ENCODE results near the gene PRRC2C.
A peak's percentile ranks its signal among the peaks of the same experiment; 100 is the strongest.
"Not testable (repeated sequence)": the region's sequence is repeated elsewhere in the genome, so short reads cannot be mapped to it uniquely, and the experiment has no call there.

Gene PRRC2C

DNA sequence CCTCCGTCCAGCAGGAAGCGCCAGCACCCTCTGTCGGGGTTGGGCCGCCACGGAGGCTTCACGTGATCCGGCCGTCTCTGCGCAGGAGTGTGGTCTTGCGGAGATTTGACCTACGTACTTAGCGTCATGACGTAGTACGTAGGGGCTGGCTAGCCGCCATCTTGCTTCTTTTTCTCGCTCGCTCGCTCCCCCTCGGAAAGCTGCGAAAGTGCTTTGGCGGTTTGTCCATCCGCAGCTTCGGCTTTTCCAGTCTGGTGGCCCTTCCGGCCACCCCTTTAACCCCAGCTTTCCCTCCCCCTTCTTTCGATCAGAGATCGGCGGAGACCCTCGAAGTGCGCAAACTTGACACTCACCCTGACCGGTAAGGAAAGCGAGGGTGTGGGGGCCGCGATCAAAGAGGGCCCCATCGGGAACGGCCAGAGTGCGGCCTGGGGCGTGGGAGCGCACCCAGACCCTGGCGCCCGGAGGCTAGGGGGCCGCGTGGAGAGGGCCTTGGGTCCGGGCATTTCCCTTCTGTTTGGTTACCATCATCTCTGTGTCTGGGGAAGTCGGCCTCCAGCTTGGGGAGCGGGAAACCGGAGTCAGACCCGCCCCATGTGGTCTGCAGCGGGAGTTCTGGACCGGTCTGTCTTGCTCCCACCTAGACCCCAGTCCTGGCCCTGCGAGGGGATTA, at the start of gene PRRC2C:
TSS of gene PRRC2C (plus strand) at position 156 of the 673 bp plus-strand sequence. CDS start 26,559 bp downstream, outside the sequence.
- peak; percentile 96 for DNase-seq (ENCODE audit: low spot score)

DNA sequence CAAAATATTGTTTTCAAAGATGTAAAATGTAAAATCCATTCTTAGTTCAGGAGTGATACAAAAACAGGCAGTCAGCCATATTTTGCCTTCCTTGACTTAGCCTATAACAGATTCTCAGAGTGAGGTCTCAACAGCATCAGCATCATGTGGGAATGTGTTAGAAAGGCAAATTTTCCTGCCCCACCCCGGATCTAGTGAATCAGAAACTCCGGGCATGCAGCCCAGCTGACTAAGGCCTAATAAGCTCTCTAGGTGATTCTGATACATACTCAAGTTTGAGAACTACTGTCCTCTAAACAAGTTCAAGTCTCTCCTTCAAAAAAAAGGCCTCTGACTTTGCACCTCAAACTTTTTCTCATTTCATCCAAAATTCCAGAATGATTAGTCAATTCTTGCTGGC, 46.9 kb upstream of the PRRC2C start:
- DNase-seq (ENCODE audit: low spot score) = peak; percentile 82

DNA sequence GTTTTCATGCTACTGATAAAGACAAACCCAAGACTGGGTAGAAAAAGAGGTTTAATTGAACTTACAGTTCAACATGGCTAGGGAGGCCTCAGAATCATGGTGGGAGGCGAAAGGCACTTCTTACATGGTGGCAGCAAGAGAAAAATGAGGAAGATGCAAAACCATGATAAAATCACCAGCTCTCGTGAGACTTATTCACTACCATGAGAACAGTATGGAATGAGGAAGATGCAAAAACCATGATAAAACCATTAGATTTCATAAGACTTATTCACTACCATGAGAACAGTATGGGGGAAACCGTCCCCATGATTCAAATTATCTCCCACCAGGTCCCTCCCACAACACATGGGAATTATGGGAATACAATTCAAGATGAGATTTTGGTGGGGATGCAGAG, 45.1 kb upstream of the PRRC2C start:
- DNase-seq (ENCODE audit: low spot score) = not testable (repeated sequence)

DNA sequence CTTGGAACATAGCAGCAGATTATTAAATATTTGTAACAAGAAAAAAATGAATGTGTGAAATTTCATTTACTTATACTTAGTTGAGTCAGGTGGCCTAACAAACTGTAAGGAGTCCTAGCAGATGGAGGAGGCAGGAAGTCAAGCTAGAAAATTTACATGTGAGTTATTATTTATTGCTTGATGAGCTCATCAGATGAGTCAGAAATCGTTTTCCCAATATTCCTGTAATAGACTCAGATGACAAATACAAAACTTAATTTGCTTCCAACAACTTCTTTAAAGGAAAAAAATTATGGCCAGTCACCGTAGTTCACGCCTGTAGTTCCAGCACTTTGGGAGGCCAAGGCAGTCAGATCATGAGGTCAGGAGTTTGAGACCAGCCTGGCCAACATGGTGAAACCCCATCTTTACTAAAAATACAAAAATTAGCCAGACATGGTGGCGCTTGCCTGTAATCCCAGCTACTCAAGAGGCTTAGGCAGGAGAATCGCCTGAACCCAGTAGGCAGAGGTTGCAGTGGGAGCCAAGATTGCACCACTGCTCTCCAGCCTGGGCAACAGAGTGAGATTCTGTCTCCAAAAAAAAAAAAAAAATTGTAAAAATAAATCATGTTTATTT, 43.9 kb upstream of the PRRC2C start:
- peak; percentile 45 for DNase-seq (ENCODE audit: low spot score)

DNA sequence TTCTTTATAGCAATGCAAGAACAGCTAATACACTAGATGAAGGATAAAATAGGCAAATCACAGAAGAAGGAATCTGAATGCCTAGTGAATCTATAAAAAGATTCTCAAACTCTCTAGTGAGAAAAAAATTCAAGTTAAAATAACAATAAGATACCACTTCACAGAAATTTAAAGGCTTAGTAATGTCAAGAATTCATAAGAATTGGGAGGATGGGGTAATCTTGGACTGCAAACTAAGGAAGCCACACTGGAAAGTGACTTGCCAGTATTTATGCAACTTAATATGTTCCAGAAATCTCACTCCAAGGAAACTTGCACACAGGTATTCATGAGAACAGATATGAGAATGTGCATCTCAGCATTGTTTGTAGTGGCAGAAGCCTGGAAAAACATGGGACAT, 38.9 kb upstream of the PRRC2C start:
- no peak for DNase-seq (ENCODE audit: low spot score)

DNA sequence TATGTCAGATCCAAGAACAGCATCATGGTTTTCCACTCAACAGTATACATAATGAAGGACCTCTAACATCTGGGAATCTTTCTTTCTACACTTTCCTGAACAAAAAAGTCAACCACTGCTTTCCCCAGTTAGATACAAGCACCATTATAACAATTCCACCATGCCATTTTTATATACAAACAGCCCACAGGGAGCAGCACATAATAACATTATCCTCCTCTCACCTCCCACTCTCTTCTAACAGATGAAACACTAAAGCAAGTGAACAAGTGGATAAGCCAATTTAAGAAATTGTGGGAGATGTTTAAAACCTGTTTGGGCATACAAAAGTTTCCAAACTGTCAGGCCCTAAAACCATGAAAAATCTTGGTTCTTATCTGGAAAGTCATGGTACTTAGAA, 29.4 kb upstream of the PRRC2C start:
- DNase-seq (ENCODE audit: low spot score) = no peak

DNA sequence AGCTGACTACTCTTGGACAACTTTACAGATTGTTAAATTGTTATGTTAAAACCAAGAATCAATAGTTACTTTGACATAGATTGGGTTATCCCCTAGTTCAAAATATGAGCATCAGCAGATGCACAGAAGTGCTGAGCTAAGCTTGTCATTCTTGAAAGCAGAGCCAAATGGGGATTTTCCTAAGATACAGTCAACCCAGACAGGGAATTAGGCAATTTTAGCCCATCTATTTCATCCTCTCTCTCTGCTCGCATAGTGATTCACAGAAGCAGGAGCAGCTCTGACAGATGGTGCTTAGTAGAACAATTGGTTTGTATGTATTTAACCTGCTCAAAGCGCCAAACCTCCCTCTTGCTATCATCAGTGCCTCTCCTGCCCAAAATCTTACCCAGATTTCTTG, 27.9 kb upstream of the PRRC2C start:
- peak; percentile 18 for DNase-seq (ENCODE audit: low spot score)

DNA sequence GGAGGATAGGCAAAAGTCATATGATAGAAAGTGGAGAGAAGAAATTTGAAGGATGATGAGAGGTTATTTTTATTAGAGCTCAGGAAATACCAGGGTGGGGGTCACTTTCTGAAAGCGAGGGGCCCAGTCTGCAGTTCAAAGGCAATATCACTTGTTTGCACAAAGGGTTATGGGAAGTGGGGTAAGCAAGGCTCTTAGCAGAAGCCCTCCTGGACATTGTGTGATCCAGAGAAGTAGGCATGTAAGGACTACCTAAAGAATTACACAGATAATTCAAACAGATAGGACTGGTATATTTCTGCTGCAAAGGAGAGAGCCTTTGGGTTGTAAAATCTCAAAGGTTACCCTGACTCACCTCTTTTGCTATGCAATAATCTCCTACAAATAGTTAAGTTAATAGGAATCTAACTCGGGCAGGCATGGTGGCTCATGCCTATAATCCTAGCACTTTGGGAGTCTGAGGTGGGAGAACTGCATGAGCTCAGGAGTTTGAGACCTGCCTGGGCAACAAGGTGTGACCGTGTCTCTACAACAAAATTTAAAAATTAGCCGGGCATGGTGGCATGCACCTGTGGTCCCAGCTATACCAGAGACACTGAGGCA, 25.2 kb upstream of the PRRC2C start:
- no peak for DNase-seq (ENCODE audit: low spot score)

DNA sequence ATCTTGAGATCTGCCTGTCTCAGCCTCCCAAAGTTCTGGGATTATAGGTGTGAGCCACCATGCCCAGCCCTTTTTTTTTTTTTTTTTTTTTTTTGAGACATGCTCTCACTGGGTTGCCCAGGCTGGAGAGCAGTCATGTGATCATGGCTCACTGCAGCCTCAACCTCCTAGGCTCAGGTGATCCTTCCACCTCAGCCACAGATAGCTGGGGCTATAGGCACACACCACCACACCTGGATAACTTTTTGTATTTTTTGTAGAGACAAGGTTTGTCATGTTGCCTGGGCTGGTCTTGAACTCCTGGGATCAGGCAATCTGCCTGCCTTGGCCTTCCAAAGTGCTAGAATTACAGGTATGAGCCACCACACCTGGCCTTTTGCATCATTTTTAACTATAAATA, 17.7 kb upstream of the PRRC2C start:
- no peak for DNase-seq (ENCODE audit: low spot score)

DNA sequence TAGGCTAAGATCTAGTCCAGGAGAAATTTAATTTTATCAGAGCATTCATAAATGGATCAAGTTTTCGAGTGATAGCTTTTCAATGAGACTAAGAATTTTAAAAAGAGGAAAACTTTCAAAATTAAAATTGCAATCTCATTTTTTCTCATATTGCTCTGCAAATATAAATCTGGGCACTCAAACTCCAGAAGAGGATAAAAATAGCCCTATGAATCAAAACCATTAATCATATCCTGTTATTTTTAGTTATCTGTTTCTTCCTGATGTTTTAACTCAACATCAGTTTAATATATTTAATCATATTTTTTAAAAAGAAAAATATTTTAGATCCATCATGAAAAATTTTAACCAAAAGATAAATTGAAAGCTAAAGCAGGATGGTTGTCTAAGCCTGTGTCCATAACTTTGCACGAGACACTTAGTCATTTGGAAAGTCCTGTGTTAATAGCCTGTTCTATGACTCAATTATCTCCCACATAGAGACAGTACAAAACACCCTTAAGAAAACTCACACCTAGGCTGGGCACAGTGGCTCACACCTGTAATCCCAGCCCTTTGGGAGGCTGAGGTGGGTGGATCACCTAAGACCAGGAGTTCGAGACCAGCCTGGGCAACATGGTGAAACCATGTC, 17.1 kb upstream of the PRRC2C start:
- peak; percentile 51 for DNase-seq (ENCODE audit: low spot score)

DNA sequence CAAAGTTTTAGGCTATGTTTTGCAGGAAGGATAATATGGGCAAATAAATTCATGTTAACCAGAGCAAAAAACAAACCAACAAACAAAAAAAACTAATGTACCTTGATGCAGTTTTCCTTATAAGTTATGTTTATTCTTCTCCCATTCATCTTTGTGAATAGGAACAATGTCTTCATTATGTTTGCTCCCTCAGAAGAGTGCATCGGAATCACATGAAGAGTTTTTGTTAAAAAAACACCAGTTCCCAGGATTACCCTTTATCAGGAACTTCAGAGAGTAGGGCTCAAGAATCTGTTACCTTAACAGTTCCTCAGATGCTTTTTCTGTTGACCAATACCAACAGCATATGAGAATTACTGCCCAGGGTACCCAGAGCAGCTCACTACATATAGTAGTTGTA, 14.6 kb upstream of the PRRC2C start:
- DNase-seq (ENCODE audit: low spot score) = no peak

DNA sequence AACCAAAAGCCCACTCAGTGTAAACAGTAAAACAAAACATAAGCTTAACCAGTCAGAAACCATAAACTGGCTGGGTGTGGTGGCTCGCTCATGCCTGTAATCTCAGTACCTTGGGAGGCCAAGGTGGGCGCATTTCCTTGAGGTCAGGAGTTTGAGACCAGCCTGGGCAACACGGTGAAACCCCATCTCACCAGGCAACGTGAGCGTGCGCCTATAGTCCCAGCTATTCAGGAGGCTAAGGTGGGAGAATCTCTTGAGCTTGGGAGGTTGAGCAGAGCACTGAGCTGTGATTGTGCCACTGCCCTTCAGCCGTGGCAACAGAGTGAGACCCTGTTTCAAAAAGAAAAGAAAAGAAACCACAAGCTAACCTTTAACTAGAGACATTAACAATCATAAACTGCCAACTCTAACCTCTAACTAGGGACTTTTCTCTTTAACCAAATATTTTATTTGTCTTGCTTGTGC, 13.1 kb upstream of the PRRC2C start:
- DNase-seq (ENCODE audit: low spot score) = no peak

DNA sequence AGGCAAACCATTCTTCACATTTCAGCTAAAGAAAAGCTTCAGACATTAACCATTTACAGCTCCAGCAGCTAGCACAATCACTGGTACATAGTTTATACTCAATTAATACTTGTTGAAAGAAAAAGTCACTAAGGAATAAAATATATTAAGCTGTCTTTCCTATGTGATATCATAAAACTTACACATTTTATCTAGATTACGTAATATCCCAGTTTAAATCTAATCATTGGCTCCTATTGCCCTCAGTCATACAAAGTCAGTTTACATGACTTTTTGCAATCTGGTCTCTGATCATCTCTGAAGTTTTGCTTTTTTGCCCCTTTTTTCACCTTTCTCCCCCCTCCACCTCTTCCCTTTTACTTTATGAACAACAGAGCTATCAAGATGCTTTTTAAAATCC, 8.5 kb upstream of the PRRC2C start:
- DNase-seq (ENCODE audit: low spot score) = no peak

DNA sequence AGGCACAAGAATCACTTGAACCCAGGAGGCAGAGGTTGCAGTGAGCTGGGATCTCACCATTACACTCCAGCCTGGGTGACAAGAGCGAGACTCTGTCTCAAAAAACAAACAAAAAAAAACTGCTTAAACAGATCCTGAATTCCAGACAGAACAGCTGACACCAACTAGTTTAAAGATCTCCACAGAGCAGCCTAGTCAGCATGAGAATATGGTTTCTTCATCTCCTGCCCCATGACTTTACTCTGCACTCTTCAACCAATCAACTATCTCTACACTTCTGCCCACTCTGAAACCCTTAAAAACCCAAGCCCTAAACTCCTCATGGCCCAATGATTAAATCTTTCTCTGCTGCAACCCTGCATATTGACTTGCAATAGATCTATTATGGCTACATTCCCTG, 7.5 kb upstream of the PRRC2C start:
- no peak for DNase-seq (ENCODE audit: low spot score)

DNA sequence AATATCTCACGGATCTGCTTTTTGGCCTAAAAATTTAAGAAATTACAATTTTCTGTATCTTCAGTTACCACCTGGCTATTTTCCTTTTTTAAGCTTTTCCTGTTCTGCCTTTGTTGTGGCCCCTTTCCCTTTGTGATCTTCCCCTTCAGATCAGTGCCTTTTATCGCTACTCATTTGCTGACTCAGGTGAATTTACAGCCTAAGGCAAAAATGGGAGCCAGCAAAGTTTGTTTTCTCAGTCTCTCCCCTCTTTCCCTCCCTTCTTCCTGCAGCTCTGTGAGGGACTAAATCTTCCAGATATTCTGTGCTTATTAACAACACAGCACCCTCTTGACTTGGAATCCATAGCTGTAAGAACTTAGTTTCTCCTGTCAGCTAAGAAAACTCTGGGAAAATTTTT, 5.3 kb upstream of the PRRC2C start:
- no peak for DNase-seq (ENCODE audit: low spot score)

DNA sequence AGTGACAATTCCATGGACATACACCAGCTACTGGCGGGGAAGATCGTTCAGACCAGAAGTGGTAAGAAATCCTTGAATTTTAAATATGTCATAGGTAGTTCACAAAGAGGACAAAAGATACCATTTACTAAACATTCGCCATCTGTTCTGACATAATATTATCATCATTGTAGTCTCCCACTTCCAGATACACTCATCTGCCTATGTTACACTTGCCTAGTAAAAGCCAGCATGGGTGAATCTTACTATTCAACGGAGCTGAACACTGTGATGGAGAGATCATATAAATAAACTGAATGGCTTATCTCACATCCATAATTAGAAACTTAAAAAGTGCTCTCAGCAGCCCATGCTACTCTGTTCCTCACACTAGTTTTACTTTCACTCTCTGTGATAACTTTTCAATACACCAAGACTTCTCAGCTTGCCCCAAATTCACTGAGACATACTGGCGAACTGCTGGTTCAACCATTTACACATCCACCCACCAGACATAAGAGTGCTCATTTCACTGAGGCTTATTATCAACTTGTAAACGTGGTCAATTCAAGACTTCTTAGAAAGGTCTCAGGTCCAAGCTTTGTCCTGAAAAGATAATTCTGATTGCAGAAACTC, 463 bp upstream of the PRRC2C start:
- peak; percentile 13 for DNase-seq (ENCODE audit: low spot score)

DNA sequence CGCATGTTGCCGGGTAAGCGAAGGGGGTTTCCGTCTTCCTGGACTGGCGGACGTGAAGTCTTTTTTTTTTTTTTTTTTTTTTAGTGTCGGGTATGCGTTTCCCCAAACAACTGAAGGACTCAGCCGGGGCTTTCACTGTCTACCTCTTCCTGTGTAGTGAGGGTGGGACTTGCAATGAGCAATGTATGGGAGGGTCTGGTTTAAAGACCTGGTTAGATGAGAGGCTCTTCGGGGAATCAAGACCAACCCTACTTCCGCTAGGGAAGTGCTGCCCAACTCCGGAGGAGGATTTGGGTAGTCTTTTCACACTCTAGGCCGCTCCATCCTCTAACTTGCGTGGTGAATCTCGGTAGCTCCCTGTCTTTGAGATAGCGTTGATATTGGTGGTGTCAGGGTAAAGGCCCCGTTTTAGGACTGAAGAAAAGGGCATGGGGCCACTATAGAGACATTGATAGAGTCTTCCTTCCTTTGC, 754 bp downstream of the PRRC2C start:
- DNase-seq (ENCODE audit: low spot score) = peak; percentile 43

DNA sequence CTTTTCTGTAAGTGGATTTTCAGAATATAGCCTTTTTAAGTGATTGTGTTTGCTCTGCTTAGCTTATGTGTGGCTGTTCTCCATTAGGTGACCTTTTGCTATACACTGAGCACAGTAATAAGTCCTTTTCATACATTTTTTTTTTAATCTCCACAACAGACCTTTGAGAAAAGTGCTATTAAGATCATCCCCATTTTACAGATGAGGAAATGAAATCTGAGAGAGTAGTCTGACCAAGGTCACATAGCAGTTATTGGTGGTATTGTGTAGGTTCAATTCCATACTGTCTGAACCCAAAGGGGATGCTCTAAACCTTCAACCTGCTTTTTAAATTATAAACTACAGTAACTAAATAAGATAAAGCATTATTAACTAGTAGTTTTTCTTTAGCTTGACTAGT, 1.7 kb downstream of the PRRC2C start:
- DNase-seq (ENCODE audit: low spot score) = no peak

DNA sequence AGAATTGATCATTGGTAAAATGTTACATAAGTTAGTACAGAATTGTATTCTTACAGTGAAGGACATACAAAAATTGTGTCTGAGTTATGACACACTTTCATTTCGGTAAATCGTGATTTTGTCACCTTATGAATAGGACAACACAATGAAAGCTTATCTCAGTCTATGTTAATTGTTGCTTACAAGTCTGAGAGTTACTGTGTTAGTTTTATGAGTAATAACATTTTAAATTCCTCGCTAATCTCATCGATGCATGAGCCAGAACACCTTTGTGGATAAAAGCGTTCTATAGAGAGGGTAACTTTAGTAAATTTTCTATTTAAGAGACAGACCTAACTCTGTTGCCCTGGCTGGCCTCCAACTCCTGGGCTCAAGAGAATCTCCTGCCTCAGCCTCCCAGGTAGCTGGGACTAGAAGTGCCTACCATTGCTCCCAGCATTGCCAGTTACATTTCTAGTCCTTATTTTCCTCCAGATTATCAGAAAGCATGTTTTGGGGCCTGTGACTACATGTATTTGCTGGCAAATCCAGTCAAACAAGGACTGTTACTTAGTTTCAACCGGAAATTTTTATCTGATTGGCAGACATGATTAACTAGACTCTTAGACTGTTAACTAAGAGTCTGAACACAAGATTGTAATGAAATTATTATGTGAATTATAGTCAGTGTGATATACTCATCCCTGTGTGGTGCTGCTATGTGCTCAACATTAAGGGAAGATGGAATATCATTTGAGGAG, 3.0 kb downstream of the PRRC2C start:
- no peak for DNase-seq (ENCODE audit: low spot score)

DNA sequence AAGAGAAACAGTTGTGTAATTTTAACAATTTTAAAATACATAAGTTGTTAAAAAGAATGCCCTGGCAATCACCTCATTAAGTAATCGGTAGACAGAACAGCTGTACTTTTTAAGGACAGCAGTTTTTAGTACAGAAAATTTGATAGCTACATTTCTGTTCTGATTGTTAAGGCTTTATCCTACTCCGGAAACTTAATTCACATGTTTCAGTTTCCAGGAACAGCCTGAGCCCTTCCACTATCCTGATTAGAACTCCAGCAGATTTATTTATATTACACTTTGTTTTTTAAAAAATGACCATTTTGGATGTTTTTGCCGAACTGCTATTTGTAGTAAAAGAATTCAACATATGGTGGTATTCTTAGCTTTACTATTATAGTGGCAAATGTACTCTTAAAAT, 8.7 kb downstream of the PRRC2C start:
- DNase-seq (ENCODE audit: low spot score) = no peak

DNA sequence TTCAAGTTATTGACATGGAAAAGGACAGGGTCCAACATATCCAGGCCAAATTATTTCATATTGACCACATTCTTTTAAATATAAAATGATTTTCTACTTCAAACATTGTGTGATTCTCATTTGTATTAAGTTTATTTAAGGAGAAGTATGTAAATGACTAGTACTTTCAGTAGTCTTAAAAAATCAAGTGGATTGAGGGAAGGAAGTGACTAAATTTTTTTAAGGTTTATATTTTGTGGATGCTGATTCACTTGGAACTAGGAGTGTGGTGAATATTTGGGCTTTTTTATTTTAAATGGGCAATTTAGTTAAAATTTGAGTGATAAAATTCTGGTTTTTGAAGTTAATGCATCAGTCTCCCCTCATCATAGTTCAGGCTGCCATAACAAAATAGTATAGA, 10.1 kb downstream of the PRRC2C start:
- DNase-seq (ENCODE audit: low spot score) = no peak

DNA sequence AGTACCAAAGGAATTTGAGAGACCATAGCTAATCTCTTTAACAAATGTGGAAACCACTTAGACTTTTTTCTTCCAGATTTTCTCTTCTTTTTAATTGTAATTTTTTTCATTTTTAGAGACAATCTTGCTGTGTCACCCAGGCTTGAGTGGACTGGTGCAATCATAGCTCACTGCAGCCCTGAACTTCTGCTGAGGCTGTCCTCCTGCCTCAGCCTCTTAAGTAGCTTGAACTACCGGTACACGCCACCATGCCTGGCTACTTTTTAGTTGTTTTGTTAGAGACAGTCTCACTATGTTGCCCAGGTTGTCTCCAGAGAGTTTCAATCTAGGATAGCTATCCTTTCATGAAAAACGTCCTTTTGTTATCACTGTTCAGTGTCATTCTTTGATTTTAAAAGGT, 15.0 kb downstream of the PRRC2C start:
- no peak for DNase-seq (ENCODE audit: low spot score)
